Muscle of arm (tissue), 14 donors: Measurements from ENCODE around the gene MYOF. TPM values are rescaled to one million over a fixed set of nuclear protein-coding genes. Genes with fewer than 3 reads are reported as not detected.

Experiments used
- DNase-seq: peaks from one replicate; pipeline ENCODE4 v3.0.0-alpha.2; 2013
- long read RNA-seq, 11 donors: transcript quantifications; one replicate each; lab custom pipeline, GENCODE V29; 2026
- polyA plus RNA-seq, 12 donors: library from polyadenylated mRNA; unstranded; fragments of 120-200 nt; gene quantifications; one replicate each; pipeline ENCODE4 v1.2.1, GENCODE V29; 2013; ENCODE audit not compliant: insufficient read length in 12 of 12

Gene MYOF, protein sequence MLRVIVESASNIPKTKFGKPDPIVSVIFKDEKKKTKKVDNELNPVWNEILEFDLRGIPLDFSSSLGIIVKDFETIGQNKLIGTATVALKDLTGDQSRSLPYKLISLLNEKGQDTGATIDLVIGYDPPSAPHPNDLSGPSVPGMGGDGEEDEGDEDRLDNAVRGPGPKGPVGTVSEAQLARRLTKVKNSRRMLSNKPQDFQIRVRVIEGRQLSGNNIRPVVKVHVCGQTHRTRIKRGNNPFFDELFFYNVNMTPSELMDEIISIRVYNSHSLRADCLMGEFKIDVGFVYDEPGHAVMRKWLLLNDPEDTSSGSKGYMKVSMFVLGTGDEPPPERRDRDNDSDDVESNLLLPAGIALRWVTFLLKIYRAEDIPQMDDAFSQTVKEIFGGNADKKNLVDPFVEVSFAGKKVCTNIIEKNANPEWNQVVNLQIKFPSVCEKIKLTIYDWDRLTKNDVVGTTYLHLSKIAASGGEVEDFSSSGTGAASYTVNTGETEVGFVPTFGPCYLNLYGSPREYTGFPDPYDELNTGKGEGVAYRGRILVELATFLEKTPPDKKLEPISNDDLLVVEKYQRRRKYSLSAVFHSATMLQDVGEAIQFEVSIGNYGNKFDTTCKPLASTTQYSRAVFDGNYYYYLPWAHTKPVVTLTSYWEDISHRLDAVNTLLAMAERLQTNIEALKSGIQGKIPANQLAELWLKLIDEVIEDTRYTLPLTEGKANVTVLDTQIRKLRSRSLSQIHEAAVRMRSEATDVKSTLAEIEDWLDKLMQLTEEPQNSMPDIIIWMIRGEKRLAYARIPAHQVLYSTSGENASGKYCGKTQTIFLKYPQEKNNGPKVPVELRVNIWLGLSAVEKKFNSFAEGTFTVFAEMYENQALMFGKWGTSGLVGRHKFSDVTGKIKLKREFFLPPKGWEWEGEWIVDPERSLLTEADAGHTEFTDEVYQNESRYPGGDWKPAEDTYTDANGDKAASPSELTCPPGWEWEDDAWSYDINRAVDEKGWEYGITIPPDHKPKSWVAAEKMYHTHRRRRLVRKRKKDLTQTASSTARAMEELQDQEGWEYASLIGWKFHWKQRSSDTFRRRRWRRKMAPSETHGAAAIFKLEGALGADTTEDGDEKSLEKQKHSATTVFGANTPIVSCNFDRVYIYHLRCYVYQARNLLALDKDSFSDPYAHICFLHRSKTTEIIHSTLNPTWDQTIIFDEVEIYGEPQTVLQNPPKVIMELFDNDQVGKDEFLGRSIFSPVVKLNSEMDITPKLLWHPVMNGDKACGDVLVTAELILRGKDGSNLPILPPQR (N-terminal part only)
- 100 to 1,000 TPM in 2 of 12 donors, 10 to 100 TPM in 9, not detected in 1; 25.5 to 126 (median 60.3) TPM for polyA plus RNA-seq
- long read RNA-seq, donor 1, partial matches to known transcripts = 7 of 11 reads
- long read RNA-seq, donor 1, other reads (novel, unspliced or antisense) = 0 of 11 reads
- long read RNA-seq, donor 2 = 0 reads
- long read RNA-seq, donor 3, partial matches to known transcripts = 5 of 6 reads
- long read RNA-seq, donor 3, other reads (novel, unspliced or antisense) = 0 of 6 reads
- long read RNA-seq, donor 4, partial matches to known transcripts = 5 of 6 reads
- long read RNA-seq, donor 4, other reads (novel, unspliced or antisense) = 0 of 6 reads
- long read RNA-seq, donor 5 = 0 reads
- long read RNA-seq, donor 6, partial matches to known transcripts = 7 of 9 reads
- long read RNA-seq, donor 6, other reads (novel, unspliced or antisense) = 0 of 9 reads
- long read RNA-seq, donor 7, partial matches to known transcripts = 17 of 18 reads
- long read RNA-seq, donor 7, other reads (novel, unspliced or antisense) = 0 of 18 reads
- long read RNA-seq, donor 8, partial matches to known transcripts = 11 of 12 reads
- long read RNA-seq, donor 8, other reads (novel, unspliced or antisense) = 0 of 12 reads
- long read RNA-seq, donor 9, partial matches to known transcripts = 9 of 9 reads
- long read RNA-seq, donor 9, other reads (novel, unspliced or antisense) = 0 of 9 reads
- long read RNA-seq, donor 10, partial matches to known transcripts = 5 of 5 reads
- long read RNA-seq, donor 10, other reads (novel, unspliced or antisense) = 0 of 5 reads
- long read RNA-seq, donor 11, partial matches to known transcripts = 13 of 13 reads
- long read RNA-seq, donor 11, other reads (novel, unspliced or antisense) = 0 of 13 reads

DNA sequence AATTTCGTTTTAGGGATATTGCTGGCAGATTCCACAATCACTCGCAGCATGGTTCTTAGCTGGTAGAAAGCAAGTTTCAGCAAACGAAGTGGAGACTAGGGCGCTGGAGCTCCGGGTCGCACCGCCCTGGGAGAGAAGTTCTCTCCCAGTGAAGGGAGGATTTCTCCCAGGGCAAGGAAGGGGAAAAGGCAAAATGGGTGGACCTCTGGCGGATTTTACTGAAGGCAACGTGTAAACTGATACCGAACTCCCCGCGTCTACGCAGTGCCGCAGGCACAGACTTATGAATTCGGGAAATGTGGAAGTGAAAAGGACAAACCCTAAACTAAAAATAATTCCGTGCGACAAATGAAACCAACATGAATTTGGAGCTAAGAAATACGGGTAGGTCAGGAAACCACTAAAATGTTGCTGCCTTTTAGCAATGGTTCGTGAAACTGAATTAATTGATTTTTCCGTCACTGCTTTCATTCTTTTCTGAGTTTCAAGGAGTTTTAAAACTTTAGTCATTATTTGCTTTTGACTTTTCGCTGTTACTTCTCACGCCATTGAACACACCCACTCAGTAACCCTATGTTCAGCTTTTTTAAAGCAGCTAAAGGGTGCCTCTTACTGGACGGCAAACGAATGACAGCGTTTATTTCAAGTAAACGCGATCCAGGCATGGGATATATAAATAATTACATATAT, at the start of gene MYOF:
Gene MYOF (minus strand): TSS at position 190 of the 690 bp plus-strand sequence. CDS start 140 bp downstream, at position 50.
- peak; percentile 87 for DNase-seq

DNA sequence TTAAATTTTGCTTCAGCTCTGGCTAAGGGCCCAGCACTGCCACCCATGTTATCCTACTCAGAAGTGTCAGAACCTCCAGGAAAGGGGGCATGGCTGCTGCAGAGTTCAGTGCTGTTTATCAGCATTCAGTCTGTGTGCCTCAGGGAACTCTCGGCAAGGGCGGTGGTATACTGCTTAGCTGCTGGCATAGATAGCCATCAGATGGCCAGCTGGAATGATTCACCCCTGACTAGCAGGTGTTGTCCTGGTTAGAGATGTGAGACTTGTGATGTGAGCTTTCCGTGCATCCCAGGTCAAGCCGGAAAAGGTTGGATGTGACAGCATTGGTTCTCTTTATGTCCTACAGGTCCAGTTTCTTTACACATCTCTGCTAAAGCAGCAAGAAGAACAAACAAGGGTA, 36.4 kb upstream of the MYOF start:
- DNase-seq = no peak

DNA sequence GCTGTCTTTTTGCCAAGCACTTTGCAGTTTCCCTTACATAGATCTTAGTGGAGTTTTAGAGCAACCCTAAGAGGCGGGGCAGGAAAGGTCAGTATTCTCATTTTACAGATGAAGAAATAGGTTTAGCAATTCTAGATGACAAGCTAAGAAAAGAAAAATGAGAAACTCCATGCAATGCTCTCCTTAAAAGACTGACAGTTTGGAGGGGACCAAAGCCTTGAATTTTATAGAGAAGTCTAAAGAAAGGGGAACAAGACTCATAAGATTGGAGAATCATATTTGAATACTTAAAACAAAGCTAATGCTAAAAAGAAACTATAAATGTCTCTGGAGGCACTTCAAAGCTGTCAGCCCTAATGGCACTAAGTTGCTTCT, 33.9 kb upstream of the MYOF start:
- DNase-seq = no peak

DNA sequence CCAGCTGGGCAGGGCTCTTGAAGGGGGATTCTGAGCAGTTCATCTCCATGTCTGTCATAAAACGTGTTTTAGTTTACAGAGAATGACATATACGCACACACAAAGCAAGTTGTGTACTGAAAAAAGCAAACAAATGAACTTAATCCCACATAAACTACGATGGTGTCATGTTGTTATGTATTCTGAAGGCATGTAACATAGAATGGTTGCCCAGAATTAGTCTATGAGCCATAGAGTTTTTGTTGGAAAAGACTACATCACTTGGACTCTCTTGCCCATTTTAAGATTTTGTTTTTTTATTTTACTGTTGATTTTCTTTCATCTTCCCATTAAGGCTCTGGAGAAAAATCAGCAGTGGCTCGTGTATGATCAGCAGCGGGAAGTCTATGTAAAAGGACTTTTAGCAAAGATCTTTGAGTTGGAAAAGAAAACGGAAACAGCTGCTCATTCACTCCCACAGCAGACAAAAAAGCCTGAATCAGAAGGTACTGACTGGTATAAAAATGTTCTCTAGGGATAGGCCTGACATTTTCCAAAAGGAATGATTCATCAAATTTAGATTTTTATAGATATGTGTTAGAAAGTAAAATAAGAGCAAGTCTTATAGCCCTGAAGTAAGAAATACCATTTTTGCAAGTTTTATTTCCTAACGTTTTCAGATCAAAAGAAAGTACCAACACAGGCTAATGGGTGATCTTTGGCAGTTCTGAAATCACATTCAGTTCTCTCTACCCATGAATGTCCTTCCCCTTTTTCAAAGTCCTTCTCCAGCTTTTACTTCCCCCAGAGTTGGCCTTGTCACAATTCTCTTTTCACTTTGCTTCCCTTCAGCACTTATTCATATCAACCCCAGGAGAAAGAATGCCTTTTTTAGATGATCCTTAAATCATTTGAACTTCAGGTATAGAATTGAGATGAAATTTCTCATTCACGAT, 33.2 kb upstream of the MYOF start:
- DNase-seq = no peak

DNA sequence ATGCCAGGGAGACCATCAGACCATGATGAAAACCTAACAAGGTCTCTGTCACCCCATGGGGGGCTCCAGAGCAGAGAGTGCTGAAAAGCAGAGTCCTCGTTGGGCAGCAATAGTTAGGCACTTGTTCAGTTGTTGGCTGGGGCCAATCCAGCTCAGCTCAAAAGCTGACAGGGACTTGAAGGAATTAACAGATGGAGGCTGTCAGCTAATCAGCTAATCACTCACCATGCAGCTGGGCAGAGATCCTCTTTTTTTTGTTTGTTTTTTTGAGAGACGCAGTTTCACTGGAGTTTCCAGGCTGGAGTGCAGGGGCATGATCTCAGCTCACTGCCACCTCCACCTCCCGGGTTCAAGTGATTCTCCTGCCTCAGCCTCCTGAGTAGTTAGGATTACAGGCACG, 32.4 kb upstream of the MYOF start:
- no peak for DNase-seq

DNA sequence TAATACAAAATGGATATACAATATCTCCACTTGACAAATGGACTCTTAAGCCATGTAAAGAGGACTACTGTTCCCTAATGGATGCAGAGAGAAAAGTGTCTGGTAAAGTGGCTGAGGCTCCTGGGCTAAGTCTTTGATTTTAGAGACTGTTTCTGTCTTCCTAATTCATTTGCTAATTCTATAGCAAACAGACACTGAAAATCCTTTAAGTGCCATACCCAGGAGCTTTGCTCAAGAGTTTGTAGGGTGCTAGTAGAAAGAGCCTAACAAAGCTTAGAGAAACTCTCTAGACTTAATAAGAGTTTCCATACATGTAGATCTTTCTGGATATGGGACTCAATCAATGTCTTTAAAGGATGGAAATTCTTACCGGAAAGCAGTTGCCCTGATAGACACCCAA, 31.0 kb upstream of the MYOF start:
- DNase-seq = no peak

DNA sequence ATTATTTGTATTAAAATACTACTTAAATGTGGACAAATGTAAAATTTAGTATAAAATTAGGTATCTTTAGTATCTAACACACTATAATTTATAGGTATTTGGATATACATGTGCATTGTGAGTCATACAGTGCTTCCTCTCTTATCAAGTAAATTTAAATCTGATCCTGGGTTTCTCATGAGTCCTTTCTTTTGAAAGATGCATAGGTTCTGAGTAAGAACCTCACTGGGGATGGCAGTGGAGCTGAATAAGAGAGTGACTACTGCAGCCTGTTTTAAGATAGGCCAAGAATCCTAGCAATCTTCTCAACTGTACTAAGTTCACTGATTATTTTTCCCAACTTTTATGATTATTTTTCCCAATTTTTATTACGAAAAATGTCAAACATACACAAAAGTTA, 30.4 kb upstream of the MYOF start:
- DNase-seq = no peak

DNA sequence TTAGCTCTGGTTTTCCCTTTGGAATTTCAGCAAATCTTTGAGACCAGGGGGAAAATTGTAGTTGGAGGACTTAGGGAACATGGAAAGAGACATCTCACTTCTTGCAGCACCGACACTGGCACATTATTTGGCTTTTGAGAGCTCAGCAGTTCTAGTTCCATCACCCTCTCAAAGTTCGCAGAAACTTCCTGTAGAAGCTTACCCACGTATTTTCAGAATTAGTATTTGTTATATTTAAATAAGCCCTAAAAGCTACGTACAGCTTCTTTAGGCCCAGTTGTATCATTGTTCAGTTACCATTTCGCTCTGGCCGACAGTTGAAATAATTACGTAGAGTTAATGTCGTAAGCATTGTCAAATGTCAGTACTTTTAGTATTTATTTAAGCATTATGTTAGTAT, 27.7 kb upstream of the MYOF start:
- no peak for DNase-seq

DNA sequence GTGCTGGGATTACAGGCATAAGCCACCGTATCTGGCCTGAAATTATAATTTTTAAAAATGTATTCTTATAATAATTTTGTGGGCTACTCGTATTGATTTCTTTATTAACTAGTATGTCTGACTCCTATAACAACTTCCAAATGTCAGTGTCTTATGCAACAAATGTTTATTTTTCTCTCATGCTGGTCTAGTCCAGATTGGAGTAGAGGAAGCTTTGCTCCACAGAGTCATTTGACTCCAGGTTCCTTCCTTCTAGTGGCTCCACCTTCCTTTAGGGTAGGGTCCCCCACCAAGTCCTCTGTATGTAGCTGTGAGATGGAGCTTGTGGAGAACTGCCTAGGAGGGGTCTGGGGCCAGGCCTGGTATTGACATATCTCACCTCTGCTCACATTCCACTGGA, 22.9 kb upstream of the MYOF start:
- DNase-seq = no peak

DNA sequence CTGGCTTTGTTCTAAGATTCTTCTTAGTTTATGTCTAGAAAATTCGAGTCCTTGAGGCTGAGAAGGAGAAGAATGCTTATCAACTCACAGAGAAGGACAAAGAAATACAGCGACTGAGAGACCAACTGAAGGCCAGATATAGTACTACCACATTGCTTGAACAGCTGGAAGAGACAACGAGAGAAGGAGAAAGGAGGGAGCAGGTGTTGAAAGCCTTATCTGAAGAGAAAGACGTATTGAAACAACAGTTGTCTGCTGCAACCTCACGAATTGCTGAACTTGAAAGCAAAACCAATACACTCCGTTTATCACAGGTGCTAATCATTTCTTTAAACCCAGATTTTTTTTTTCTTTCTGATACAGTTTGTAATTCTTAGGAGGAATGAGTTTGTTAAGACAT, 20.9 kb upstream of the MYOF start:
- no peak for DNase-seq

DNA sequence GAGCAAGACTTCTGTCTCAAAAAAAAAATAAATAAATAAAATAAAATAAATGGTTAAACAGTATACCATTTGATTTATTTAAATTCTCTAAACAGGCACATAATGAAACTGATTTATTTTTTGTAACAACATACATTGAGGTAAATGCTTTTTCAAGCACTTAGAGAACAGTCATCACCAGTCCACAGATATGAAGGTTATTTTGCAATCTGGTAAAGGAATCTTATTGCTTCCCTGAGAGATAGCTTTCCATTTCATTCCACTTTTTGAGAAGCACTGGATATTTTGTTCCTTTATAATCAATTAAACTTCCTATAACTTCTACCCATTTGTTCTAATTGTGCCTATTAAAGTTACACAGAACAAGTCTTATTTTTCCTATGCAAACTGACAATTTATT, 19.5 kb upstream of the MYOF start:
- DNase-seq = no peak

DNA sequence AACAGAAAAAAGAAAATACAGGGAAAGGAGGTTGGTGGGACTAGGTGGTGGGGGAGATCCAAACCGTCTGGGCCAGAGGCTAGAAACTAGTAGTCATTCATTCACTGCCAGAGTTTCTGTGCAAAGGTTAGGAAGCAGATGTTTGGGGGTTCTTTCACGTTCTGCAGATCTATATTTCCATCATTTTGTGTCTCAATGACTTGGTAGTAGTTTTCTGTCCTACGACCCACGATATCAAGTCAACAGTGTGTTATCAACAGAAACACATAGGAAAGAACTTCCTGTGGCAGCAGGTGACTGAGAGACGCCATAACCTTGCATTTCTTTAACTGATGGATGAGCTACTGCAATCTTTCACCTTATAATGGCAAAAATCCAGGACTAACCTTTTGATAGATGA, 16.0 kb upstream of the MYOF start:
- no peak for DNase-seq

DNA sequence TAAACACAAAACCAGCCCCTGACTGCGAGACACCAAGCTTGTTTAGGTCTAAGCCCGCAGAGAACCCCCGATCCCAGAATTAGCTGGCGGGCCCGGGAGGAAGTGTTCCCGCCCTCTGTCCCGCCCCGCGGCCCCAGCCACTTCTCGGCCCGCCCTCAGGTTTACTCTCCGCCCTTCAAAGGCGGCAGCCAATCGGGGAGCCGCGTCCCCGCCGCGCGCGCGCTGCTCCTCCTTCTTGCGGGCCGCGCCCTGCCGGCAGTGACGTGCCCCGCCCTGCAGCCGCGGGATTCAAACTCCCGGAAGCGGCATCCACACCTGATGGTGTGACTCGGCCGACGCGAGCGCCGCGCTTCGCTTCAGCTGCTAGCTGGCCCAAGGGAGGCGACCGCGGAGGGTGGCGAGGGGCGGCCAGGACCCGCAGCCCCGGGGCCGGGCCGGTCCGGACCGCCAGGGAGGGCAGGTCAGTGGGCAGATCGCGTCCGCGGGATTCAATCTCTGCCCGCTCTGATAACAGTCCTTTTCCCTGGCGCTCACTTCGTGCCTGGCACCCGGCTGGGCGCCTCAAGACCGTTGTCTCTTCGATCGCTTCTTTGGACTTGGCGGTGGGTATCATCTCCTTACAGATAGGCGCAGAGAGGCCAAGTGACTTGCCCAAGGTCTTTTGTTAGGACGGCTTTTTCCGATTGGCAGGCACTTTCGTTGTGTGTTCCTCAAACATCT, 14.3 kb upstream of the MYOF start, which contains the start of gene CEP55:
Gene CEP55 (plus strand): TSS at position 291 of the 720 bp plus-strand sequence. CDS start 3,440 bp downstream, outside the sequence.
- peak; percentile 95 for DNase-seq

DNA sequence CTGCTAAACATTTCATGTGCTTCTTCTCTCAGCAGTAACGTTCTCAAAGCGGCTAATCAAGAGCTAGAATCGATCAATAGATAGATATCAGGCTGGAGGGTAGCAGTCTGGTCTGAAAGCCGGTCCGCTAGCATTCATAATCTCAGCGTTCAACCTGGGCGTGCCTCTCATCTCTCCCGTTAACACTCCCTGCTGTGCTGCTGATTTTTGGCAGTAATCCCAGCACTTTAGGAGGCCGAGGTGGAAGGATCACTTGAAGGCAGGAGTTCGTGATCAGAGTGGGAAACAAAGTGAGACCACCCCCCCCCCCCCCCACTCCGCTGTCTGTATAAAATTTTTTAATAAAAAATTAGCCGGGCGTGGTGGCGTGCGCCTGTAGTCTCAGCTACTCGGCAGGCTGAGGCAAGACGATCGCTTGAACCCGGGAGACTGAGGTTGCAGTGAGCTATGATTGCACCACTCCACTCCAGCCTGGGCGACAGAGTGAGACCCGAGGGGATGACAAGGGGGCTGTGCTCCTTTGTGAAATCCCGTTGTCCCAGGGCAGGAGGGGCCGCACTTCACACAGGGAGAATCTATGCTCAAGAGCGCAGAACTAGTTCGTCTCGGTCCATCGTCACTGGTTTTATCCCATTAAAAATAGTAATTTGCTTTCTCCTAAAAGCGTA, 13.7 kb upstream of the MYOF start:
- peak; percentile 46 for DNase-seq

DNA sequence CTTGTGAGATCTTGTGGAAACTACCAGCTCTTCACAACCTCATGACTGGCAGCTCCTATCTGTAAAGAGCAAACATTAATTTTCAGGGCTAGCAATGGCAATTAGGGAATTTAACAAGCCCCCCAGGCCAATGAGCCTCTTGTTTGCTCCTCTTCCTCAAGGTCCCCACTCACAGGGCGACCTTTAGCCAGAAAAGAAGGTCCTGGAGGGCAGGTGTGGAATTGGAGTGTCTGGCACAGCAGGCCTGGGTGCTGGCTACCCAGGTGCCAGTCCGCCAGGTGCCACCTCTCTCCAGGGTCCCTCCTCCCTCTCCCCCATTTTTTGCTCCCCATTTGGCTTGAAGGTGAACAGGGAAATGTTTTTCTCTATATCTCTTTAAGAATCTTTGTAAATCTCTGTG, 12.4 kb upstream of the MYOF start:
- no peak for DNase-seq

DNA sequence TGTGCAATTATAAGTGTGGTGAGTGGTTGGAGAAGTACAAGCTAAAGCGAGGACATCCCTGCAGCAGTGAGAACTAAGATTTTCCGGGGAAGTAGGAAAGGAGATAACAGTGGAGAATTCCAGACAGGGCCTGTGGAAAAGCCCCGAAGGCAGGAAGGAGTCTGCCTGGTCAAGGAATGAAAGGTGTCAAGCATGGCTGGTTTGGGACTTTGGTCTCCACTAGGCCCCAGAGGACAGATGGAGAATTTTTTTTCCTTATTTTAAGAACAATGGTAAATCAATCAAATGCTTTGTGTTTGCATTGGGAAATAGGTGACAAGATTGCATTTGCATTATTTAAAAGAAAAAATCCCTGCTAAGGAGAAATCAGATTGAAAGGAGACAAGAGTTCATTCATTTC, 11.0 kb upstream of the MYOF start:
- DNase-seq = no peak

DNA sequence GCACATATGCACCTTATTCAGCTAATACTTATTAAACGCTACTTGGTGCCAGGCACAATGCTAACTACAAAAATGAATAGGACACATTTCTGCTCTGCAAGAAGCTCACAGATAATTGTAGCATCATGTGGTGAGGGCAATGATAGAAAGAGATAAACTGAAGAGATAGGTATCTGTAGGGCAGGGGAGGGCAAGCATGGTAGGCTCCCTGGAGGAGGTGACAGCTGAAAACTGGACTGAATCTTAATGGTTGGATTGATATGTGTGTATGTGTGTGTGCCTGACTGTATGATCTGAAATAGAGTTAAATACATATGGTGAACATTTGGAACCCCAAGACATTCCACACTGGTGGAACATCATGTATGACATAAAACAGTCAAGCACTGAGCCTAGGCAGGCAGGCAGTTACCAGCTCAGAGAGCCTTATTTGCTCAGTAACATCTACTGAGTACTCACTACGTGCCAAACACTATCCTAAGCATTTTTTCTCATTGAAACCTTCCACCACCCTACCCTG, 9.5 kb upstream of the MYOF start:
- DNase-seq = no peak
